GM10266 (cell line): ENCODE measurements around the gene GPR156.

Source experiments
- DNase-seq: peaks from one replicate; pipeline ENCODE4 v3.0.0; 2012; ENCODE audit errors: extremely low spot score
- CTCF ChIP-seq: IDR thresholded peaks from 2 replicates; pipeline ENCODE4 v1.5.1; 2012; ENCODE audit warnings: mild to moderate bottlenecking, low read depth; ENCODE audit not compliant: control insufficient read depth, insufficient read depth; ENCODE audit errors: missing control alignments

The GPR156 gene

GRCh38 chr3:120209425-120209824 is 75.6 kb downstream of the GPR156 start:
- no peak for DNase-seq
- TF ChIP-seq CTCF = no peak

- no peak for DNase-seq
- TF ChIP-seq CTCF = no peak
These were observed 80.7 kb downstream of the GPR156 start for GRCh38 chr3:120204338-120204737.

GRCh38 chr3:120203621-120204020 is 81.4 kb downstream of the GPR156 start:
- no peak for DNase-seq
- TF ChIP-seq CTCF = no peak

- no peak for DNase-seq
- TF ChIP-seq CTCF = no peak
These were observed 82.0 kb downstream of the GPR156 start for GRCh38 chr3:120203016-120203415.

- no peak for TF ChIP-seq CTCF
- no peak for DNase-seq
These were observed 82.7 kb downstream of the GPR156 start for GRCh38 chr3:120202363-120202762.

- DNase-seq = no peak
- no peak for TF ChIP-seq CTCF
These were observed 84.4 kb downstream of the GPR156 start for GRCh38 chr3:120200493-120201235.

GRCh38 chr3:120198305-120198878 is 86.6 kb downstream of the GPR156 start:
- no peak for TF ChIP-seq CTCF
- no peak for DNase-seq
